GM19099 (cell line): Measurements from ENCODE around the gene SMG6.

Source experiments
- POLR2A ChIP-seq: IDR thresholded peaks from 3 replicates; pipeline ENCODE4 v1.6.1; 2011; ENCODE audit warnings: low read depth; ENCODE audit not compliant: insufficient read length; ENCODE audit errors: extremely low read depth

Gene SMG6

DNA sequence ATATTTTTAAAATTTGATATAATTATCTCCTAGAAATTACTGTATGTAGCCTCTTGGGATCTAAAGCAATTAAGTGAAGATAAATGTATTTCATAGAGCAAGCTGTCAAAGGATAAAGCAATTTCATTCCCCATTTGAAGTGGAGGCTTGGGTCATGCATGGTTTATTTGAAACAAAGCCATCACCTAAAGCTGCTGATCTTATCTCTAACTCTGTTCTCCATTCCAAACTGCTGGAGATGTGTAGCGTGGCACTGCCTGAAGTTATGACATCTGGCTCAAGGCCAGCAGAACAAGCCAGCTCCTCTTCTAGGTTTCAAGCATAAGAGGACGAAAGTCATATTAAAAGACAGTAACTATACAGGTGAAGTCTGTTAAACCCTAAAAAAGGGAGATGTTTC lies 164.8 kb downstream of the SMG6 start:
- no peak for TF ChIP-seq POLR2A

DNA sequence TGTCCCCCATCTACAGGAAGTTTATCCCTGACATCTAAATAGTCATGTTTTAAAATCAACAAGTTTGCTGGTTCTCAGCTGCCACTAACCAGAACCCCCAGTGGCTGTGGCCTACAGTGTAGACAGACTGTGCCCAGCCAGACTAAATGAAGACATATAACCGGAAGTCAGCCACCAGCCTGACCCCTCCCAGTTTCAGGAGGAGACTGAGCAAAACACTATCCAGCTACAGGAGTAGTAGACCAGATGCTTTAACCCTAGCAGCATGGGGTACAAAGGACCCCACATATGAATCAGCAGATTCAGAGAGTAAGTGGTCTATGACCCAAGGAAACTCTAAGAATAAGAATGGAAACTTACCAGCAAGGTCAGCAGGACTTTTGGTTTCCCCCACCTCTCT lies 165.3 kb downstream of the SMG6 start:
- TF ChIP-seq POLR2A: peak; percentile 49

DNA sequence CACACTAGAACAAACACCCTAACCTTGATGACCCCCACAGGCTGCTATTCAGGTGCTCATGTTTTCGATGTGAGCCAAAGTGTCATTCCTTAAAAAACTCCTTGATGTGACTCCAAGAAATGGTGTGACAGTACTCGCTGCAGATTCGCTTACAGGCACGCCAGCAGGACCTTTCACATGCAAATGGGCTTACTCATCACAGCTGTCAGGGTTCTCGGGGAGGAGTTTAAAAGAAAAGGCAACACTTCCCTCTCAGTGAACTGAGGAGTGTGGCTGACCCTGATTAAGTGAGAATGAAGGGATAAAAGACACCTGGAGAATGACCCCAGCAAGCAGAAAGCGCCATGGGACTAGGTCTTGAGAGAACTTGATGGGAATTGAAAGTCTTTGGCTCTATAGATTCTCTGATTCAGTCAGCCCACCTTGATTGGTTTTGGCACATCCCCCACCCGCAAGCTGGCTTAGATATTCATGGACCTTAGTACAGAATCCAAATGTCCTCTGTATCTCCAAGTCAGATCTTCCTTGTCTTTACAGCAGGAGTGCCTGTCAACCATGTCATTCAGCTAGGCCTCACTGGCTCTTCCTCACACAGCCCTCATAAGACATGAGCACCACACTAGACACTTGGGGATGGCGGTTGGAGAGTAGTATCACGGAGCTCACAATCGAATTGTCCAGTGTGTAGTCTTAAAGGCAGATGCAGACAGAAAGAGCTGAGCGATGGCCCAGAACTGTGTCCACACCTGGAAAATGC lies 166.1 kb downstream of the SMG6 start:
- no peak for TF ChIP-seq POLR2A

DNA sequence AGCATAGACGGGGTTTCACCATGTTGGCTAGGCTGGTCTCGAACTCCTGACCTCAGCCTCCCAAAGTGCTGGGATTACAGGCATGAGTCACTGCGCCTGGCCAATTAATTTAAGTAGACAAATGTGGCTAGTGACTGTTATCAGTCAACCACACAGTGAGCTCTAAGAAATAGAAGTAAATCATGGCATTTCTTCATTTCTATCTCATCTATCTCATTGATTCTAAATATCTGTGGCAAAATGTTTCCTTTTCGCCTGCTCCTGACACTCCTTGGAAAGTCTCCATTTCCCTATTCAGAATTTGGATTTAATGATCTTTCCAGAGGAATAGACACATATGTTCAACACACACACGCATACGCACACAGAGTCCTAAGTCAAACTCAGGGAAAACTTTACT lies 167.3 kb downstream of the SMG6 start:
- no peak for TF ChIP-seq POLR2A

DNA sequence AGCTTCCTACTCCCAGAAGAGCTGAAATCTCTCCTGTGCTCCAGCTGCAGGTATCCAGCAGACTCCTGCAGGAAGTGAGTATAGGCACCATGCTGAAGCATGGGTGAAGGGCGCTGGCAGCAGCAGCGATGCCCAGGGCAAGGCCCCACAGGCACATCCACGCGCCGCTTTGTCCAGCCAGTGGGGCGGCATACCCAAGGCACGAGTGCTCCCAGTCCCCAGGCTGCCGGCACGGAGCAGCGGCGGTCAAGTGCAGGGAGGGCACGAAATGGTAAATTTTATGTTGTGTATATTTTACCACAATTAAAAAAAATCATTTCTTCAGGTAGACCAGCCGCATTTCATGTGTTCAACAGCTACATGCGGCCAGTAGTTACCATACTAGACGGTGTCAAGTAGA lies 175.6 kb downstream of the SMG6 start:
- no peak for TF ChIP-seq POLR2A

DNA sequence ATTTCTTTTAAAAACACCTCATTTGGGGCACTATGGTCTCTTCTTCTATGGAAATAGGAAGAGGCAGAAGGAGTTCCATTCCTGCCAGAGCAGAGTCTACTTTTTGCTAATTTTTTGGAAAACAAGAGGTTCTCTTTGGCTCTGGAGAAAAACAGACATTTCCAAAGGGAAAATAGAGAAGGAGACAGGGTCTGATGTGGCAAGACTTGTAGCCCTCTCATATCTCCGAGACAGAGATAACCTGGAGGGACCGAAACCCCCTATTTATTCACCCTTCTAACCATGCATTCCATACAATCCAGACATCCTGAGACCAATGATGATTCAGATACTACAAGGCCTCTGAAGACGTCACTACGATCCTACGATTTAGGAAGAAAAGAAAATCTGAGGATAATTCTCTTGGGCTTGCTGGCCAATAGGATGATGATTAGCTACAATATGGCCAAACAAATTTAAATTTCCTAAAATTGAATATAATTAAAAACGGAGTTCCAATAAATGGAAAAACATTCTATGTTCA lies 178.5 kb downstream of the SMG6 start:
- no peak for TF ChIP-seq POLR2A

DNA sequence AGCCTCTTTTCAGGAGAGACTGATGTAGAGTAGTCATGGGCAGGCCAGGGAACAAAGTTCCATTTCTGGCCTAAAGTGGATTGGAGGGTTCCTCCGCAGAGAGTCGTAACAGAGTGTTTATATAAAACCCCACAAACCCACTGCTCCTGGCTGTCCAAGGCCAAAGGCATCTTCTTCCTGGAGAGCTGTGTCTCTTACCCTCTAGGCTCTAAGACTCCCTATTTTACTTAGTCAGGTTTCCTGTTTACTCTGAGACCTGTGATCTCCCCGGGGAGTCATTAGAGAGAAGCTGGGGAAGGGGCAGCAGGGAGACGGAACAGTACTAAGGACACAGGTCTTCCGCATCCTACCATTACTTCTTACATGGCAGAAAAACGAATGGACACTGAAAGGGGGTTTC lies 179.2 kb downstream of the SMG6 start:
- no peak for TF ChIP-seq POLR2A

DNA sequence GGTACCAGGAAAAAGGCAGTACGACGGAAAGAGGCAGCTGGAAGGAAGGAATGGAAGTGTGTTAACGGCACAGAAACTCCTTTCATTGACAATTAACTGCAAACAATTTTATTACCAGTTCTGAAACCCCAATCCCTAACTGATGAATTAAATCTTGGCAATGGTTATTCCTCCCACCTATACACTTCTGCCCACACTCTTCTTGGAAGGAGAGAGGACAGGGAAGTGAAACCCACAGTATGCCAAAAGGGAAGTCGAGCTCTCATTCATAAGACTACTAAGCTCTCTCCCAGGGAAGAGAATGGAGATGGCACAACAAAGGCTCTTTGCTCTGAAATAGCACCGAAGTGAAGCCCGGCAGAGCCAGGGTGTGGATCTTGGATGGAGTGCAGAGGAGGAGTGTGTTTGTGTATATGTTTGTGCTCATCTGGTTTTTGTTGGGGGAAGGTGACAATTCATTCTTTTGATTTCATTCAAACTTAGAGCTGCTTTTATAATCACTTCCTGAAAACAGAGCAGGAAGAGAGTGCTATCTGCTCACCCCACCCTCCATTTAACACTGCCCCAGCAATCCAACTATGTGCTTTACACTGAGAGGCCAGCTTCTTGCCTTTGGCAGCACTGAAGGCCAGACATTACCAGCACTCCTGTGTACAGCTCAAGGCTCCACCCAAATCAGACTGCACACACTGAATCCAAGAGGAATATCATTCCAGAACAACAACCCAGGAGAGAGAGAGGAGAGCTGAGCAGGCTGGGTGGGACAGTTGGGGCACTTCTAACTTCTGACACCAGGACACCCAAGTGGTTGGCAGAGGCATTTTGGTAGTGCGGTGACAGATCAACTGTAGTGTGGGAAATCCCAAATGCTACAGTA lies 180.0 kb downstream of the SMG6 start:
- TF ChIP-seq POLR2A: no peak

DNA sequence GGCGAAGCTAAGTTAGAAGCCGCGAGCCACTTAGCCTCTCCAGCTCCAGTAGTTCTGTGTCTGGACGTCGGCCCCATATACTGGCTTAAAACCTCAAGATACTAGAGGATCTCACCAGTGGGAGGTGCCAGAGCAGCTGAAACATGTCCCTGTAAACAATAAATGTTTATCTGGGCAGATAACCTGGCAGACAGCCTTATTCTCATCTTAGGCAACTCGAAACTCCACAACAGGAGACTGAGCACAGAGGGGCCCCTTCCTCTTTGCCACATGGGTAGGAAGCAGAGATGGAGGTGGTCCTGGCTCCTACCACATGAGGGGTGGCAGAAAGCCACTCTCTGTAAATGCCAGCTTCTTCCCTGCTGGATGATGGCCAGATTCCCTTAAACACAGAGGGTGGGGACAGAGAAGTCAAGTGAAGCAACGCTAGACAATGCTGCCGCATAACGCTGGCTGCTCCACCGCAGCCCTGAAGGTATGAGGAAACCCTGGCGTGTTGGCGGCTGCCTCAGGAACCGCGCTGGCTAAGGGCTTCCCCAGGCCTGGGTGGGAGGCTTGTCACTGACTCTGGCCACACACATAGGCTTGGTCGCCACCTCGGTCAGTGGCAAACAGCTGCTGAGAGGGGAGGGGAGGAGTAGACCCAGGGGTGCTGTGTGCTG lies 180.8 kb downstream of the SMG6 start:
- TF ChIP-seq POLR2A: no peak

DNA sequence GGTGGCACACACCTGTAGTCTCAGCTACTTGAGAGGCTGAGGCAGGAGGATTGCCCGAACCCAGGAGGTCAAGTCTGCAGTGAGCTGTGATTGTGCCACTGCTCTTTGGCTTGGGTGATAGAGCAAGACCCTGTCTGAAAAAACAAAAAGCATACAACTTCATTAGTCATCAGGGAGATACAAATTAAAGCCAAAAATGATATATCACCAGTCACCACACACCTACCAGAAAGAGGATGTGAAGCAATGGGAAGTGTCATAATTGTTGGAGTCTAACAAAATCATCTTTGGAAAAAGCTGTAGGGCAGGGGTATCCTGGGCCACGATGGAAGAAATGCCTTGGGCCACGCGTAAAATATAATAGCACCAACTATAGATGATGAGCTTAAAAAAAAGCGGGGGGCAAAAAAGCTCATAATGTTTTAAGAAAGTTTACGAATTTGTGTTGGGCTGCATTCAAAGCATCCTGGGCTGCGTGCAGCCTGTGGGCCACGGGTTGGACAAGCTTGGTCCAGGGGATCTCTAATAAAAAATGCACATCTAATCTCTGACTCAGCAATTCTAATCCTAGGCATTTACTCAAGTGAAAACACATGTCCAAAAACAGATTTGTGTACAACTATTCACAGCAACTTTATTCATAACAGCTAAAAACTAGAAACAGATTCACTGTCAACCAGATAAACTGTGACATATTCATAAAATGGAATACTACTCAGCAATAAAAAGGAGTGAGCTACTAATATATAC lies 182.8 kb downstream of the SMG6 start:
- no peak for TF ChIP-seq POLR2A

DNA sequence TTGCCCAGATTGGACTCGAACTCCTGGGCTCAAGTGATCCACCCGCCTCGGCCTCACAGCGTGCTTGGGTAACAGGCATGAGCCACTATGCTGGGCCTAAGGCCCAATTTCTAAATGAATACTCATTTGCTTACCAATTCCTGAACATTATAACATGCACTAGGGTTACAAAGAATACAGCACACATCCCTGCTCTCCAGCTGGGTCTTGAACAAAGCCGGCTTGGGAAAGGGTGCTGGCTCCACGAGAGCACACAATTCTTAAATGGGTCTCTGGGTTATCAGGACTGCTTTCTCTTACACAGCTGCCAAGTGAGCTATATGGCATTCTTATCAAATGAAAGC lies 190.3 kb downstream of the SMG6 start:
- no peak for TF ChIP-seq POLR2A

DNA sequence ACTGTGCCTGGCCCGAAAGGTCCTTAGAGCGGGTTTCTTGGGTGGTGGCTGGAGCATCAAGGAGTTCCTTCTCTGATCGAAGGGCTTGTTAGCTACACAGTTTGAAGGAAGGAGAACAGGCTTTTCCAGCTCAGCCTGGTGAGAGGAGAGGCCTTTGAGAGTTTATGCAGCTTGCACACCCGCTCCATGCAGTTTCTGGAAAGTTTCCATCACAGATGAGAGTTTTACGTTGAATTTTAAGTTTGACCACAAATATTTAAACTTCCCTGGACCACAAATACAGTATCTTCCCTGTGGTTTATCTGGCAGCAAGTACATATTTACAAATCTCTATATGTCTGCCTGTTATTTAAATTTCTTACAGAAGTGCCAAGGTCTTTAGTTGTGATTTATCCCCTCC lies 191.9 kb downstream of the SMG6 start:
- no peak for TF ChIP-seq POLR2A

DNA sequence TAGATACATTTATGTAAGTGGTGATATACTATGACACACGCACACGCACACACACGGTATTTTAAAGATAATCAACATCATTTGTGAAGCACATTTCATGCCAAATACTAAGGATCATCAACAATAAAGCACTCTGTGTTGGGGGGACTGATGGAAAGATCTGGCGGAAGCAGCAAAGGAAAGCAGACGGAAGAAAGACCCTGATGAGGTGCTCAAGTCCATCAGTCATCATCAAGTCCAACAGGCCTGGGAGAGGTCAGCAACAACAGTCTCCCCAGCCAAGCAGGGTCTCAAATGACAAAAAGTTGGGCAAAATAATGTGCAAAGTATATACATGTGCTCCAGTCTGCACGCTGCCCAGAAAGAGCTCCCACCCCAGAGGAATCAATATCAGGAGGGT lies 193.1 kb downstream of the SMG6 start:
- TF ChIP-seq POLR2A: no peak

DNA sequence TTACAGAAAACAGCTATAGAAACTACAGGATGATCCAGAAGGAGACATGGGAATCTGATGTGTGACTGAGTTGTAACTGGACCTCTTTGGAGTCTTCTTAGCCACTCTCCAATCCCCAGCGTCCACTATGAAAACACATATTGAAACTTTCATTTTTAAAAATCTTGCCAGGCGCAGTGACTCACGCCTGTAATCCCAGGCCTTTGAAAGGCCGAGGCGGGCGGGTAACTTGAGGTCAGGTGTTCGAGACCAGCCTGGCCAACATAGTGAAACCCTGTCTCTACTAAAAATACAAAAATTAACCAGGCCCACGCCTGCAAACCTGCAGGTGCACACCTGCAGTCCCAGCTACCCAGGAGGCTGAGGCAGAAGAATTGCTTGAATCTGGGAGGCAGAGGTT lies 195.4 kb downstream of the SMG6 start:
- TF ChIP-seq POLR2A: no peak

DNA sequence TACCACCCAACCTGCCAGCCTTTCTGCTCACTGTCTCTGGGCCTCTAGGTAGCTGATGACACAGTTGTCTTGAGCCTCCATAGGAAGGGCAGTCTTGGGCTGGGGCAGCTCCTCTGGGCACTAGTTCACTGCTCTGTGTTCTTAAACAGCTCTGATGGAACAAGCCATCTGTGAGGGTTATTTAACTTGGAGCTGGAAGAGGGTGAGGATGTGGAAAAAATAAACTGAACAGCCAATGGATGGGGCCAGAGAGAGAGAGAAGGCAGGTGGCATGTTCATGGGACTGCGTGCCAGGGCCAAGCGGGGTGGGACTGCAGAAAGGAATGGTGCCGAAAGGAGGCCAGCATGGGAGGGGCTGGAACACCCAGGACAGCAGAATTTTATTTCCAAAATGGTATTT lies 196.1 kb downstream of the SMG6 start:
- TF ChIP-seq POLR2A: no peak

DNA sequence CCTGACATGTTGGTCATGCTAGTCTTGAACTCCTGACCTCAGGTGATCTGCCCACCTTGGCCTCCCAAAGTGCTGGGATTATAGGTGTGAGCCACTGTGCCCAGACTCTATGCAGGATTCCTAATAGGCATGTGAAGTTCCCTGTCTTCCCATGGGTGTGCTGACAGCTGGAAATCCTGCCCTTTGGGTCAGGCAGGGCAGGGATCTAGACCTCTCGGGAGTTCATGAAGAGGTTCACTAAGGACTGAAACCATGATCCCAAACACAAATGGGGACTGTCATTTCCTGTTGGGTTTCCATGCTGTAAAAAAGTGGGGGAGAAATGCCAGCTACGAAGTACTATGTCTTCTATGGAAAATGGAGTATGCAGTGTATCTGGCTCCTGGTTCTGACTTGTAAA lies 196.5 kb downstream of the SMG6 start:
- no peak for TF ChIP-seq POLR2A
